Measurements from ENCODE around the gene MAP3K5.

- no peak for TF ChIP-seq CTCF (IDR thresholded peaks at IDR 0.05)
- TF ChIP-seq POLR2A (IDR thresholded peaks at IDR 0.05): no peak
These were observed 41.4 kb downstream of the MAP3K5 start for GRCh38 chr6:136750696-136751521.

Data from vagina (tissue), 2 donors.